Left kidney (tissue), 2 donors: Measurements from ENCODE around the gene CELA2B. TPM values are rescaled to one million over a fixed set of nuclear protein-coding genes. Genes with fewer than 3 reads are reported as not detected.
"Not testable (repeated sequence)": the region's sequence is repeated elsewhere in the genome, so short reads cannot be mapped to it uniquely, and the experiment has no call there.

ENCODE experiments used
- DNase-seq: peaks from one replicate; pipeline ENCODE4 v3.0.0-alpha.2; 2013
- polyA plus RNA-seq: library from polyadenylated mRNA; unstranded; fragments of 120-200 nt; gene quantifications from one replicate; pipeline ENCODE4 v1.2.1, GENCODE V29; 2013; ENCODE audit not compliant: insufficient read length

The CELA2B gene
- polyA plus RNA-seq, 1 donor = 0.43 TPM

- not testable (repeated sequence) for DNase-seq
Observed at GRCh38 chr1:15466955-15467625, 8.8 kb upstream of the CELA2B start.

- no peak for DNase-seq
Observed at GRCh38 chr1:15468145-15468544, 7.8 kb upstream of the CELA2B start.

GRCh38 chr1:15469361-15469760, 6.5 kb upstream of the CELA2B start:
- DNase-seq = no peak

- DNase-seq = not testable (repeated sequence)
Observed at GRCh38 chr1:15469821-15470448, 6.0 kb upstream of the CELA2B start.

- DNase-seq = not testable (repeated sequence)
Observed at GRCh38 chr1:15471067-15471466, 4.8 kb upstream of the CELA2B start.

- DNase-seq = not testable (repeated sequence)
Observed at GRCh38 chr1:15471723-15472122, 4.2 kb upstream of the CELA2B start.

- DNase-seq = no peak
Observed at GRCh38 chr1:15472587-15472986, 3.3 kb upstream of the CELA2B start.

- no peak for DNase-seq
Observed at GRCh38 chr1:15476927-15477326, 1.0 kb downstream of the CELA2B start.

- no peak for DNase-seq
Observed at GRCh38 chr1:15477646-15478212, 1.8 kb downstream of the CELA2B start.

GRCh38 chr1:15479654-15480347, 3.9 kb downstream of the CELA2B start:
- no peak for DNase-seq

- not testable (repeated sequence) for DNase-seq
Observed at GRCh38 chr1:15482455-15482854, 6.6 kb downstream of the CELA2B start.

- DNase-seq = not testable (repeated sequence)
Observed at GRCh38 chr1:15482983-15483543, 7.2 kb downstream of the CELA2B start.

- no peak for DNase-seq
Observed at GRCh38 chr1:15483971-15484370, 8.1 kb downstream of the CELA2B start.

GRCh38 chr1:15484443-15484842, 8.5 kb downstream of the CELA2B start:
- not testable (repeated sequence) for DNase-seq

- DNase-seq = no peak
Observed at GRCh38 chr1:15485636-15486035, 9.7 kb downstream of the CELA2B start.

- not testable (repeated sequence) for DNase-seq
Observed at GRCh38 chr1:15486844-15487610, 11.1 kb downstream of the CELA2B start.

GRCh38 chr1:15488371-15488770, 12.5 kb downstream of the CELA2B start:
- no peak for DNase-seq

- no peak for DNase-seq
Observed at GRCh38 chr1:15489052-15489736, 13.3 kb downstream of the CELA2B start.

GRCh38 chr1:15491010-15491409, 15.1 kb downstream of the CELA2B start:
- not testable (repeated sequence) for DNase-seq

GRCh38 chr1:15492596-15492995, 16.7 kb downstream of the CELA2B start:
- no peak for DNase-seq

- no peak for DNase-seq
Observed at GRCh38 chr1:15493869-15494390, 18.0 kb downstream of the CELA2B start.
